ENCODE results near the gene ARHGEF40.
A peak's percentile ranks its signal among the peaks of the same experiment; 100 is the strongest.

Gene ARHGEF40

DNA sequence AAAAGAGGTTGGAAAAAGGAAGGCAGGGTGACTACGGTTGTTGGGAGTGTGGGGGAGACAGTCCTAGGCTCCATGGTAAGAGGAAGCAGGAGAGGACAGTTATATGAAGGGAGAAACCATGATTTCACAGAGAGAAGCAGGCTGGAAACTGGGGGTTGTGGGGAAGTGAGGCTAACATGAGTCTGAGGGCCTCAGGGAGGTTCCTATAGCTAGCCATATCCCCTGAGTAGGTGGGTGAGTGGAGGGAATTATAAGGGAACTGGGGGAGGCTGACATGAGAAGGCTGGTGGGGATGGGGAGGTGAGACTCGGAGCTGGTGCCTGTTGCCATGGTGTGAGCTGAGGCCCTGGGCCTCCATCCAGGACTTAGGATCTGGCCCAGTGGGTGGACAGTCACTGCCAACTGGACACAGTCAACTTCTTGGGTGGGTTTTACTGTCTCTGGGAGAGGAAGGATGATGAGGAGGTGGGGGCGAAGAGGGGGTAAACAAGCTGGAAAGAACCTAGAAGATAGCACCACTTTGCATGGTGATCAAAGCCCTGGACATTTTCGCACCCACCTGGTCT, 36.9 kb upstream of the ARHGEF40 start:
- peaks cover 0 to 3% (median 0%) of the 10 kb centered on the region in 5 experiments for H3K27me3 ChIP-seq (replicated peaks in 2 of 5; ENCODE audit: control insufficient read depth in 4 of 5, insufficient read depth in 5 of 5, low read length in 4 of 5)
- peaks cover 0 to 4% (median 1%) of the 10 kb centered on the region in 4 experiments for H3K4me1 ChIP-seq (ENCODE audit: control extremely low read depth in 1 of 4, control insufficient read depth in 4 of 4, insufficient read depth in 4 of 4, low read length in 3 of 4)
- ChIA-PET CTCF (interaction anchor here (1.2 to 6.9 kb wide), 4 partner anchors 15 to 72 kb away, joined by 3 to 155 read pairs (median 8); no protein-coding TSS in a partner anchor), POLR2A (no interaction called here)
- no peaks in the 10 kb centered on the region for H3K36me3 ChIP-seq (ENCODE audit: control insufficient read depth in 4 of 4, insufficient read depth in 4 of 4, low read length in 3 of 4)
- 92% methylated on average over 3 of the region's 4 CpGs for WGBS (ENCODE audit: insufficient coverage)
- no peaks in the 10 kb centered on the region for H3K9me3 ChIP-seq (ENCODE audit: control extremely low read depth in 1 of 5, control insufficient read depth in 4 of 5, insufficient read depth in 2 of 5, low read depth in 1 of 5, low read length in 4 of 5)
- no peak overlapping the region for H3K4me3 ChIP-seq (ENCODE audit: control insufficient read depth in 1 of 7, extremely low read depth in 1 of 7, insufficient read depth in 4 of 7, low read depth in 2 of 7, low read length in 6 of 7)
- no peak for DNase-seq
- no peak overlapping the region for H3K27ac ChIP-seq (ENCODE audit: insufficient read depth in 1 of 2, low read depth in 1 of 2, low read length in 2 of 2, poor library complexity in 1 of 2, severe bottlenecking in 2 of 2)

DNA sequence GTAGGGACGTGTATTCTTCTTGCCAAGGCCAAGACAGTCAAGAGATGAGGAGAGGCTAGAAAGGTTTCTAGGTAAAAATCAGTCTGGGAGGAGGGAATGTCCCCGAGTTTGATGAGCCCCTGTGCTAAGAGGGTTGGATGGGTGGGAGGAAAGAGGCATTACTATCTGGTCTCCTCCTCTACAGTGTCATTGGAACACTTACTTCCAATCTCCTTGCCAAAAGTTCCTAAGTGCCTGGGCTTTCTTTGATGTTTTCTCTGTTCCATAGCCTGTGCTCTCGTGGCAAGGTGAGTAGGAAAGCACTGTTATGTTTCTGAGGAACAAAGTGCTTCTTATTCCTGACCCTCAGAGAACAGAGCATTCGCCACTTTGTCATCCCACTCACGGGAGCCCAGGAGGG, 35.4 kb upstream of the ARHGEF40 start, which contains the start of gene RNASE13:
RNASE13 (minus strand) TSS at position 101 of the 400 bp plus-strand sequence. CDS start 519 bp downstream, outside the sequence.
- ChIA-PET CTCF (interaction anchor here (1.0 to 6.9 kb wide), 3 partner anchors 10 to 43 kb away, joined by 3 to 155 read pairs (median 4); no protein-coding TSS in a partner anchor), POLR2A (interaction anchor here (0.6 to 1.1 kb wide), 2 partner anchors 19 kb away, joined by 3 read pairs; no protein-coding TSS in a partner anchor)
- H3K9me3 ChIP-seq (ENCODE audit: control extremely low read depth in 1 of 5, control insufficient read depth in 4 of 5, insufficient read depth in 2 of 5, low read depth in 1 of 5, low read length in 4 of 5) = no peaks in the 10 kb centered on the region
- whole genome bisulfite sequencing (ENCODE audit: insufficient coverage) = 91% methylated on average over 3 of the region's 5 CpGs
- no peaks in the 10 kb centered on the region for H3K36me3 ChIP-seq (ENCODE audit: control insufficient read depth in 4 of 4, insufficient read depth in 4 of 4, low read length in 3 of 4)
- H3K4me1 ChIP-seq (ENCODE audit: control extremely low read depth in 1 of 4, control insufficient read depth in 4 of 4, insufficient read depth in 4 of 4, low read length in 3 of 4) = peaks cover 0 to 4% (median 1%) of the 10 kb centered on the region in 4 experiments
- DNase-seq = no peak
- no peak within 1 kb of the TSS for H3K4me3 ChIP-seq (ENCODE audit: control insufficient read depth in 1 of 7, extremely low read depth in 1 of 7, insufficient read depth in 4 of 7, low read depth in 2 of 7, low read length in 6 of 7)
- H3K27me3 ChIP-seq (replicated peaks in 2 of 5; ENCODE audit: control insufficient read depth in 4 of 5, insufficient read depth in 5 of 5, low read length in 4 of 5) = peaks cover 0 to 3% (median 0%) of the 10 kb centered on the region in 5 experiments
- H3K27ac ChIP-seq (ENCODE audit: insufficient read depth in 1 of 2, low read depth in 1 of 2, low read length in 2 of 2, poor library complexity in 1 of 2, severe bottlenecking in 2 of 2) = no peak within 1 kb of the TSS

DNA sequence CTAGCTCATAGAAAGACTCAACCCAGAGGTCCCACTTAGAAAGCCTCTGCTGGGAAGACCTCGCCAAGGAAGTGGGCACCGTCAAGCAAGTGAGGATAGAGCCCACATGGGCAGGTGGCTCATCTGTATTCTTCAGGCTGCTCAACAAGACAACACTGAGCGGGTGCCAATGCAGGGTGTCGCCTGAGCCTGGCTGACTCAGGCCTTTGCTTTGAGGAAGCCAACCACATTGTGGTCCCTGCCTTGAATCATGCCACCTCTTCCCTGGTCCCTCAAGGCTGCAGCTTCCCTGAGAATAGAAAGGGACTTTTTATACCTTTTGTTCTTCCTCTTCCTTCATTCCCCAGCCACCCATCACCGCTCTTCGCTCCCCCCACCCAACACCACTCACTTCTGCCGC, 33.4 kb upstream of the ARHGEF40 start:
- no peaks in the 10 kb centered on the region for H3K36me3 ChIP-seq (ENCODE audit: control insufficient read depth in 4 of 4, insufficient read depth in 4 of 4, low read length in 3 of 4)
- DNase-seq = peak in 2 of 3 donors; percentile 36 to 46
- ChIA-PET CTCF (interaction anchor here (1.6 to 6.9 kb wide), 2 partner anchors 10 to 22 kb away, joined by 3 to 155 read pairs; no protein-coding TSS in a partner anchor), POLR2A (no interaction called here)
- 97% methylated on average over 4 of the region's 7 CpGs for WGBS (ENCODE audit: insufficient coverage)
- H3K4me1 ChIP-seq (ENCODE audit: control extremely low read depth in 1 of 4, control insufficient read depth in 4 of 4, insufficient read depth in 4 of 4, low read length in 3 of 4) = peaks cover 0 to 7% (median 2%) of the 10 kb centered on the region in 4 experiments
- H3K27me3 ChIP-seq (replicated peaks in 2 of 5; ENCODE audit: control insufficient read depth in 4 of 5, insufficient read depth in 5 of 5, low read length in 4 of 5) = peaks cover 0 to 2% (median 0%) of the 10 kb centered on the region in 5 experiments
- no peak overlapping the region for H3K4me3 ChIP-seq (ENCODE audit: control insufficient read depth in 1 of 7, extremely low read depth in 1 of 7, insufficient read depth in 4 of 7, low read depth in 2 of 7, low read length in 6 of 7)
- no peaks in the 10 kb centered on the region for H3K9me3 ChIP-seq (ENCODE audit: control extremely low read depth in 1 of 5, control insufficient read depth in 4 of 5, insufficient read depth in 2 of 5, low read depth in 1 of 5, low read length in 4 of 5)
- no peak overlapping the region for H3K27ac ChIP-seq (ENCODE audit: insufficient read depth in 1 of 2, low read depth in 1 of 2, low read length in 2 of 2, poor library complexity in 1 of 2, severe bottlenecking in 2 of 2)

DNA sequence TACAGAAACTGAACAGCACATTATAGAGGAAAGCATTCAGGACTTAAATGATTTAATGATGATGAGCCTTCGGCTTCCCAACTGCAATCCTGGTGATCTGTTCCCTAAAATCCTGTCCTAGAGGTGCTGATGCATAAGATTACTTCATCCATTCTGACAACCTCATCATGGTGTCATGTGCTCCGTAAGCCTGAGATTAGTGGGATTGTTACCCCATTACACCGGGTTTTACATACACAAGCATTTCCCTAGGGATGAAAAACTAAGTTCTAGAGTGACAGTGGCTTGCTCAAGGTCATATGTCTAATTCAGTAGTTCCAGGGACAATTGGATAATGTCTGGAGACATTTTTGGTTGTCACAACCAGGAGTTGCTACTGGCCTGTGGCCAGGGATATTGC, 32.9 kb upstream of the ARHGEF40 start:
- POLR2A ChIA-PET = no interaction called here
- Histone ChIP-seq H3K4me3 (ENCODE audit: control insufficient read depth in 1 of 7, extremely low read depth in 1 of 7, insufficient read depth in 4 of 7, low read depth in 2 of 7, low read length in 6 of 7) (no peak overlapping the region), H3K4me1 (ENCODE audit: control extremely low read depth in 1 of 4, control insufficient read depth in 4 of 4, insufficient read depth in 4 of 4, low read length in 3 of 4) (peaks cover 0 to 7% (median 2%) of the 10 kb centered on the region in 4 experiments), H3K27ac (ENCODE audit: insufficient read depth in 1 of 2, low read depth in 1 of 2, low read length in 2 of 2, poor library complexity in 1 of 2, severe bottlenecking in 2 of 2) (no peak overlapping the region), H3K9me3 (ENCODE audit: control extremely low read depth in 1 of 5, control insufficient read depth in 4 of 5, insufficient read depth in 2 of 5, low read depth in 1 of 5, low read length in 4 of 5) (no peaks in the 10 kb centered on the region), H3K27me3 (replicated peaks in 2 of 5; ENCODE audit: control insufficient read depth in 4 of 5, insufficient read depth in 5 of 5, low read length in 4 of 5) (no peaks in the 10 kb centered on the region), H3K36me3 (ENCODE audit: control insufficient read depth in 4 of 4, insufficient read depth in 4 of 4, low read length in 3 of 4) (no peaks in the 10 kb centered on the region)
- CTCF ChIA-PET = interaction anchor here (0.9 to 6.9 kb wide), 3 partner anchors 11 to 50 kb away, joined by 3 to 155 read pairs (median 3); no protein-coding TSS in a partner anchor
- WGBS (ENCODE audit: insufficient coverage) = 100% methylated on average over 2 of the region's 3 CpGs
- DNase-seq = no peak

DNA sequence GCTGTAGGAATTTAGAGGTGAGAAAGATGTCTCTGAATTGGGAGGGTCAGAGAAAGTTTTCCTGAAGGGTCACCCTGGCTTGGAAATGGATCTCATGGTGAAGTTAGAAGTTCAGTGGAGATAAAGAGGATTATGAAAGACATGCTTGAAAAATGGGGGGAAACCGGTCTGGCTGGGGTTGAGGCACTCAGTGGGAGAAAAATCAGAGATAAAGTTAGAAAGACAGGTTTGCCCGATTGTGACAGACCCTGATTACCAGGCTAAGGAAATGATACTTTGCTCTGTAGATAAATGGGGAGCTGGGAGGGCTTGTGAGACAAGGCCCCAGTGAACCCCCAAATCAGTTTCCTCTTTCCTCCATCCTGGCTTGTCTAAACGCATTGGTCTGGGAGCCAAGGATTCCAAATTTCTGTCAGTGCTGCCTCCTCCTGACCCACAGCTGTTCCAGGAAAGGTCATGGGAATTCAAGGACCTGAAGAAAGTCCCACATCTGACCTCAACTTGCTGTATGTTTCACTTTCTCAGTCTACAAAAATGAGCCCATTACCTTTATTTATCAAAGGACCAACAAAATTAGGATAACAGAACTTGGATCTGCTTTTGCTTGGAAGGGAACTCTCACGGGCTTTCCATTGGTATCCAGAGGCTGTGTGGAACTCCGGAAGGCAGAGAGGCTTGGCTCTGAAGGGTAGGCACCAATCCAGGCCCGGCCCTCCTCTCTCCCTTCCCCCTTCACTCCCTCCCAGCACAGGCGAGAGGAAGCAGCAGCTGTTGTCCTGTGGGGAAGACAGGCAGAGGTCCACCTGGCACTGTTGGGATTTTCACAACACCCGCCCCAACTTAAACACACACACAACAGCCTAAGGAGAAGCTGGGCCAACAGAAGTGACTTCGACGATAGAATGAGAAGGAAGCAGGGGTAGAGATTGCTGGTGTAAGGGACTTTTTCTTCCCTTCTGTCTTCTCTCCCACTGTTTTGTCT, 31.4 kb upstream of the ARHGEF40 start:
- peaks cover under 1 to 20% (median 13%) of the 10 kb centered on the region in 4 experiments for H3K4me1 ChIP-seq (ENCODE audit: control extremely low read depth in 1 of 4, control insufficient read depth in 4 of 4, insufficient read depth in 4 of 4, low read length in 3 of 4)
- POLR2A ChIA-PET = interaction anchor here (1.7 kb wide), 1 partner anchor 24 kb away, joined by 9 read pairs; no protein-coding TSS in a partner anchor
- no peaks in the 10 kb centered on the region for H3K27me3 ChIP-seq (replicated peaks in 2 of 5; ENCODE audit: control insufficient read depth in 4 of 5, insufficient read depth in 5 of 5, low read length in 4 of 5)
- H3K27ac ChIP-seq (ENCODE audit: insufficient read depth in 1 of 2, low read depth in 1 of 2, low read length in 2 of 2, poor library complexity in 1 of 2, severe bottlenecking in 2 of 2) = no peak overlapping the region
- H3K9me3 ChIP-seq (ENCODE audit: control extremely low read depth in 1 of 5, control insufficient read depth in 4 of 5, insufficient read depth in 2 of 5, low read depth in 1 of 5, low read length in 4 of 5) = no peaks in the 10 kb centered on the region
- CTCF ChIA-PET = interaction anchor here (1.2 to 7.2 kb wide), 14 partner anchors 8 to 165 kb away, joined by 3 to 345 read pairs (median 8); partner anchors contain the start of genes NDRG2 and TPPP2
- no peak for DNase-seq
- no peak overlapping the region for H3K4me3 ChIP-seq (ENCODE audit: control insufficient read depth in 1 of 7, extremely low read depth in 1 of 7, insufficient read depth in 4 of 7, low read depth in 2 of 7, low read length in 6 of 7)
- no peaks in the 10 kb centered on the region for H3K36me3 ChIP-seq (ENCODE audit: control insufficient read depth in 4 of 4, insufficient read depth in 4 of 4, low read length in 3 of 4)
- 96% methylated on average over 4 of the region's 10 CpGs for WGBS (ENCODE audit: insufficient coverage)

DNA sequence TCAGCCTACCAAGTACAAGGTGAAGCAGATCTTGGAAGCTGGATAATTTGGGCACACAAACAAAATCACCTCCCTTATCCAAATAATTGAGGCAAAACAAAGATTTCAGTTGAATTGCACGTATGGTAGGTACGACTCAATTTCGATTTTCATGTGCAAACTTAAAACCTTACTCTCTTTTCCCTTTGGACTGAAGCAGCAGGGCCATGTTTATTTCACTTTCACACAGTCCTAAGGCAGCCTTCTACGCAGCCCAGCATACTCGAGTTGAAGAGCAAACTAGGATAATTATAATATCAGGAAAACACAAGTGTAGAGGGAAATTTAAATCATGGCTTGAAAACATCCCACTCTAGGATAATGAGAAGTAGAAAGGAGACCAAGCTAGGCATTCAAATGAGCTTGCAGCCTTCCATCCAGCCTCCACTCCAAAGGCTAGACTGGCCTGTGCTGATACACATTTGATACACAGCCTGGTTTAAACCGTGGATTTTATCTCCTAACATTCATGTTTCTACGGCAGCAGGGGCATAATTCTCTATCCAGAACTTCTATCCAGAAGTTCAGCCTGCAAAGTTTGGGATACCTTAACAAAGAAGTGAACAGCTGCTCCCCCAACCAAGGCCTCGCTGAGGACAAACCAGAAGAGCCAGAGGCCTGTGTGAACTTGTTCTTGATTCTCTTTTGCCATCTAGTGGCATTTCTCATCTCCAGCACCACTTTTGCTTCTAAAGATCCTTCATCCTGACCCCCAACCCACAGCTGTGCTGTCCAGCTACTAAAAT, 30.3 kb upstream of the ARHGEF40 start:
- Histone ChIP-seq H3K9me3 (ENCODE audit: control extremely low read depth in 1 of 5, control insufficient read depth in 4 of 5, insufficient read depth in 2 of 5, low read depth in 1 of 5, low read length in 4 of 5) (no peaks in the 10 kb centered on the region), H3K27ac (ENCODE audit: insufficient read depth in 1 of 2, low read depth in 1 of 2, low read length in 2 of 2, poor library complexity in 1 of 2, severe bottlenecking in 2 of 2) (no peak overlapping the region), H3K4me3 (ENCODE audit: control insufficient read depth in 1 of 7, extremely low read depth in 1 of 7, insufficient read depth in 4 of 7, low read depth in 2 of 7, low read length in 6 of 7) (no peak overlapping the region), H3K36me3 (ENCODE audit: control insufficient read depth in 4 of 4, insufficient read depth in 4 of 4, low read length in 3 of 4) (no peaks in the 10 kb centered on the region), H3K4me1 (ENCODE audit: control extremely low read depth in 1 of 4, control insufficient read depth in 4 of 4, insufficient read depth in 4 of 4, low read length in 3 of 4) (peaks cover 7 to 30% (median 23%) of the 10 kb centered on the region in 4 experiments), H3K27me3 (replicated peaks in 2 of 5; ENCODE audit: control insufficient read depth in 4 of 5, insufficient read depth in 5 of 5, low read length in 4 of 5) (no peaks in the 10 kb centered on the region)
- WGBS (ENCODE audit: insufficient coverage) = 41% methylated on average over 3 of the region's 8 CpGs
- POLR2A ChIA-PET = interaction anchor here (1.7 kb wide), 1 partner anchor 25 kb away, joined by 9 read pairs; no protein-coding TSS in a partner anchor
- peak; percentile 63 to 75 (median 72) for DNase-seq
- CTCF ChIA-PET = interaction anchor here (0.7 to 7.2 kb wide), 34 partner anchors 9 to 348 kb away, joined by 3 to 345 read pairs (median 4); partner anchors contain the start of genes NDRG2 and TPPP2
